Measurements from ENCODE around the gene EHMT1. TPM values are rescaled to one million over a fixed set of nuclear protein-coding genes. Genes with fewer than 3 reads are reported as not detected.
"Not testable (repeated sequence)": the region's sequence is repeated elsewhere in the genome, so short reads cannot be mapped to it uniquely, and the experiment has no call there.

Gene EHMT1
- total RNA-seq, 2 donors from 2014 or later = 137 to 139 TPM

DNA sequence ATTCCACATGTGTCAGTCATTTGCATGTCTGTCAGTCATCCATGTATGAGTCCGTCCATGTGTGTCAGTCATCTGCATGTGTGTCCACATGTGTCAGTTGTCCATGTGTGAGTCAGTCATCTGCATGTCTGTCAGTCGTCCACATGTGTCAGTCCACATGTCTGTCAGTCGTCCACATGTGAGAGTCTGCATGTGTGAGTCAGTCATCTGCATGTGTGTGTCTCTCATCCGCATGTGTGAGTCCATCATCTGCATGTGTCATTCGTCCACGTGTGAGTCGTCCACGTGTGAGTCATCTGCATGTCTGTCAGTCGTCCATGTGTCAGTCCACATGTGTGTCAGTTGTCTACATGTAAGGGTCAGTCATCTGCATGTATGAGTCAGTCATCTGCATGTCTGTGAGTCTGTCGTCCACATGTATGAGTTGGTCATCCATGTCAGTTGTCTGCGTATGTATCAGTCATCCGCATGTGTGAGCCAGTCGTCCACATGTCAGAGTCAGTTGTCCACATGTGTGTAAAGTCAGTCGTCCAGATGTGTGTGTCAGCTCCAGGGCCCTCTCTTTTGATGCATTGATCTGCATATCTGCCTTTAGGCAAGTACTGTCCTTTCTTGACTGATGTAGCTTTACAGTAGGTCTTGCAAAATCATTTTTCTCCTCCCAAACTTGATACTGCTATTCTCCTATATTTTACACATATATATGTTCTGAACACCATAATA, 186.3 kb downstream of the EHMT1 start:
- no peaks in the 10 kb centered on the region for H3K4me1 ChIP-seq (ENCODE audit: control insufficient read depth, insufficient read depth, low read length)
- H3K4me1 Mint-ChIP-seq = no peaks in the 10 kb centered on the region
- H3K27ac Mint-ChIP-seq = no peak overlapping the region
- H3K27me3 Mint-ChIP-seq (ENCODE audit: insufficient read depth) = no peaks in the 10 kb centered on the region
- DNase-seq = no peak
- H3K36me3 Mint-ChIP-seq (ENCODE audit: low read depth) = peaks cover 68% of the 10 kb centered on the region
- H3K9me3 ChIP-seq (ENCODE audit: control insufficient read depth, low read length) = peaks cover 8% of the 10 kb centered on the region
- H3K4me3 ChIP-seq (ENCODE audit: low read length) = no peak overlapping the region
- H3K4me3 Mint-ChIP-seq = no peak overlapping the region
- peaks cover 47% of the 10 kb centered on the region for H3K36me3 ChIP-seq (ENCODE audit: control insufficient read depth, insufficient read depth, low read length)
- WGBS, 2 experiments (ENCODE audit: insufficient coverage in 1 of 2, insufficient read length in 1 of 2) = 94 to 96% methylated on average over 14 of the region's 14 CpGs
- TF ChIP-seq, protein P1, sequence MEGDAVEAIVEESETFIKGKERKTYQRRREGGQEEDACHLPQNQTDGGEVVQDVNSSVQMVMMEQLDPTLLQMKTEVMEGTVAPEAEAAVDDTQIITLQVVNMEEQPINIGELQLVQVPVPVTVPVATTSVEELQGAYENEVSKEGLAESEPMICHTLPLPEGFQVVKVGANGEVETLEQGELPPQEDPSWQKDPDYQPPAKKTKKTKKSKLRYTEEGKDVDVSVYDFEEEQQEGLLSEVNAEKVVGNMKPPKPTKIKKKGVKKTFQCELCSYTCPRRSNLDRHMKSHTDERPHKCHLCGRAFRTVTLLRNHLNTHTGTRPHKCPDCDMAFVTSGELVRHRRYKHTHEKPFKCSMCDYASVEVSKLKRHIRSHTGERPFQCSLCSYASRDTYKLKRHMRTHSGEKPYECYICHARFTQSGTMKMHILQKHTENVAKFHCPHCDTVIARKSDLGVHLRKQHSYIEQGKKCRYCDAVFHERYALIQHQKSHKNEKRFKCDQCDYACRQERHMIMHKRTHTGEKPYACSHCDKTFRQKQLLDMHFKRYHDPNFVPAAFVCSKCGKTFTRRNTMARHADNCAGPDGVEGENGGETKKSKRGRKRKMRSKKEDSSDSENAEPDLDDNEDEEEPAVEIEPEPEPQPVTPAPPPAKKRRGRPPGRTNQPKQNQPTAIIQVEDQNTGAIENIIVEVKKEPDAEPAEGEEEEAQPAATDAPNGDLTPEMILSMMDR (conservative IDR thresholded peaks at IDR 0.05) = no peak
- H3K27ac ChIP-seq (ENCODE audit: low read depth, low read length) = no peak overlapping the region
- no peaks in the 10 kb centered on the region for H3K27me3 ChIP-seq (ENCODE audit: control insufficient read depth, insufficient read depth, low read length, poor library complexity, severe bottlenecking)
- H3K9ac ChIP-seq (ENCODE audit: extremely low read depth, low read length, poor library complexity, severe bottlenecking) = no peak overlapping the region
- H3K9me3 Mint-ChIP-seq = peaks cover 2% of the 10 kb centered on the region

DNA sequence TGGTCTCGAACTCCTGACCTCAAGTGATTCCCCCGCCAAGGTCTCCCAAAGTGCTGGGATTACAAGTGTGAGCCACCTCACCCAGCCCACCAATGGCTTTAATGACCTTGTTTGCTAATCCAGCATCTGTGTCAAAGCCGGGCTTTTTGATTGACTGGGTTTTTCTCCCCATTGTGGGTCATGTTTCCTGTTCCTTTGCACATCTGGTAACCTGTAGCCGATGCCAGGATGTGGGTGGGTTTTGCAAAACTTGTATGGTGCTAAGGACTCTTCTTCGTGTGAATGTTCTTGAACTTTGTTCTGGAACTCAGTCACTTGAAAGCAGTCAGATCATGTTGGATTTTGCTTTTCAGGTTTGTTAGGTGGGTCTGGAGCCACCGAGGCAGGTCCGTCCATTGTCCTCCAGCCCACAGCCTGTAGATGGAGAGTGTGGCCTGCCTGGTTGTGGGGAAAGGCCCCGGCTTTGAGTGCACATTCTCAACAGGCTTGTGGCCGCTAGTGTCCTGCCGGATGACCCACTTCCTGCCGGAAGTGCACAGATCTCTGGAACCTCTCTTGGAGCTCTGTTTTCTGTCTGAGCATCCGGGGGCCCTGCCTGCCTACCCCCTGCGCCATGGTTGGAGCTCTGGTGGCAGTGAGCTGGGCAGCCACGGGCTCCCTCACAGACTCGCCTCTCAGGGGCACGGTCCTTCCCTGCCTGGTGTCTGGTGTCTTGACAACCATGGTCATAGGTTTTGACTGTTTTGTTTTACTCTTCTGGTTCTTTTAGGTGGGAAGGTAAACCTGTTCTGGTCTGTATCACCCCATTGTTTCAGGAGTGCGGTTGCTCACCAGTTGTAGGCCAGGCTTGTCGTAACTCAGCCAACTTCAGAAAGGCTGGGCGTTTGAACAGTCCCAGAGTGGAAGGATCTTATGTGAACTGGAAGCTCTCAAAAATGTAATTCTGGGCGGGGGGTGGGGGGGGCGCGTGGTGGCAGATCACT, 189.2 kb downstream of the EHMT1 start:
- Mint-ChIP-seq H3K4me1 (no peaks in the 10 kb centered on the region), H3K27me3 (ENCODE audit: insufficient read depth) (no peaks in the 10 kb centered on the region), H3K36me3 (ENCODE audit: low read depth) (peaks cover 56% of the 10 kb centered on the region), H3K27ac (no peak overlapping the region), H3K4me3 (no peak overlapping the region), H3K9me3 (peaks cover 2% of the 10 kb centered on the region)
- H3K36me3 ChIP-seq (ENCODE audit: control insufficient read depth, insufficient read depth, low read length) = peaks cover 48% of the 10 kb centered on the region
- TF ChIP-seq, protein P1 (conservative IDR thresholded peaks at IDR 0.05) = no peak
- no peak for DNase-seq
- H3K4me3 ChIP-seq (ENCODE audit: low read length) = no peak overlapping the region
- peaks cover 8% of the 10 kb centered on the region for H3K9me3 ChIP-seq (ENCODE audit: control insufficient read depth, low read length)
- H3K4me1 ChIP-seq (ENCODE audit: control insufficient read depth, insufficient read depth, low read length) = no peaks in the 10 kb centered on the region
- no peak overlapping the region for H3K9ac ChIP-seq (ENCODE audit: extremely low read depth, low read length, poor library complexity, severe bottlenecking)
- no peaks in the 10 kb centered on the region for H3K27me3 ChIP-seq (ENCODE audit: control insufficient read depth, insufficient read depth, low read length, poor library complexity, severe bottlenecking)
- H3K27ac ChIP-seq (ENCODE audit: low read depth, low read length) = no peak overlapping the region
- WGBS, 2 experiments (ENCODE audit: insufficient coverage in 1 of 2, insufficient read length in 1 of 2) = 94 to 95% methylated on average over 13 to 22 of the region's 22 CpGs

DNA sequence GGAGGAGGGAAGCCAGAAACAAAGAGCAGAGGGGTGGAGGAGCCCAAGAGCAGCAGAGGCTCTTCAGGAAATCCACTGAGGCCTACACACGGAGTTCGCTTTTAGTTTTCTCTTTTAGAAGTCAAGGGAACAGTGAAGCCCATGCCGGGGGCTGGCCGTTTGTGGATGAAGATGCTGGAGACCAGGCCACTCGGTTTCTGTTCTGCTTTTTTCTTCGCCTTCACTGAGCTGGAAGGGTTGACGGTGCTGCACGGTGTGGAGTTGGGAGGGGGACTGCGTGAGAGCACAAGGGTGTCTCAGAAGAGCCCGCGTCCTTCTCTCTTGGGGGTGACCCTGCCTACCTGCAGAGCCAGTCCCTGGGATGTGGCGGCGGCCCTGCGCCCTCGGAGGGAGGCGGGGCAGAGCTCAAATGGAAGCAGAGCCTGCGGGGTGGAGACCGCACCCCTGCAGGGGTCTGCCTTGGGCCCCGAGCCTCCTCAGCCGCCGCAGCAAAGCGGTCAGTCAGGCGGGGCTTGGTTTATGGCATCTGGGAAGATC, 190.3 kb downstream of the EHMT1 start:
- WGBS, 2 experiments (ENCODE audit: insufficient coverage in 1 of 2, insufficient read length in 1 of 2) = 92 to 95% methylated on average over 20 to 23 of the region's 23 CpGs
- Mint-ChIP-seq H3K27ac (no peak overlapping the region), H3K4me3 (no peak overlapping the region), H3K4me1 (no peaks in the 10 kb centered on the region), H3K9me3 (no peaks in the 10 kb centered on the region), H3K36me3 (ENCODE audit: low read depth) (peaks cover 51% of the 10 kb centered on the region), H3K27me3 (ENCODE audit: insufficient read depth) (no peaks in the 10 kb centered on the region)
- H3K27me3 ChIP-seq (ENCODE audit: control insufficient read depth, insufficient read depth, low read length, poor library complexity, severe bottlenecking) = no peaks in the 10 kb centered on the region
- no peaks in the 10 kb centered on the region for H3K4me1 ChIP-seq (ENCODE audit: control insufficient read depth, insufficient read depth, low read length)
- peaks cover 7% of the 10 kb centered on the region for H3K9me3 ChIP-seq (ENCODE audit: control insufficient read depth, low read length)
- H3K27ac ChIP-seq (ENCODE audit: low read depth, low read length) = peak overlapping the region; percentile 38
- TF ChIP-seq, protein P1 (conservative IDR thresholded peaks at IDR 0.05) = no peak
- peaks cover 46% of the 10 kb centered on the region for H3K36me3 ChIP-seq (ENCODE audit: control insufficient read depth, insufficient read depth, low read length)
- no peak for DNase-seq
- no peak overlapping the region for H3K9ac ChIP-seq (ENCODE audit: extremely low read depth, low read length, poor library complexity, severe bottlenecking)
- H3K4me3 ChIP-seq (ENCODE audit: low read length) = no peak overlapping the region

DNA sequence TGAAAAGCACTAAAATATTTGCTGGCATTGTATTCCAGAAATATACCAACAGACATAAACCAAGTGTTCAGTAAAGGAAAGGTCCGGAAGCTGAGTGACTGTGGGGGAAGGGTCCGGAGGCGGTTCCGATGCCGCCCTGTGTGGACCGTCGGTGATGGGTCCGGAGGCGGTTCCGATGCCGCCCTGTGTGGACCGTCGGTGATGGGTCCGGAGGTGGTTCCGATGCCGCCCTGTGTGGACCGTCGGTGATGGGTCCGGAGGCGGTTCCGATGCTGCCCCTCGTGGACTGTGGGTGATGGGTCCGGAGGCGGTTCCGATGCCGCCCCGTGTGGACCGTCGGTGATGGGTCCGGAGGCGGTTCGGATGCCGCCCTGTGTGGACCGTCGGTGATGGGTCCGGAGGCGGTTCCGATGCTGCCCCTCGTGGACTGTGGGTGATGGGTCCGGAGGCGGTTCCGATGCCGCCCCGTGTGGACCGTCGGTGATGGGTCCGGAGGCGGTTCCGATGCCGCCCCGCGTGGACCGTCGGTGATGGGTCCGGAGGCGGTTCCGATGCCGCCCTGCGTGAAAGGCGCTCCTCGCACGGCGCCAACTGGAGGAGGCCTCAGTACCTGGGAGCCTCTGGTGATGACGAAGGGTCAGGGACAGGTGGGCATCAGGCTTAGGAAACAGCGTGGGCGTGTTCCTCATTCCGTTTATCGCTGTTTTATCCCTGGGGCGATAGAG, 191.1 kb downstream of the EHMT1 start:
- H3K4me1 ChIP-seq (ENCODE audit: control insufficient read depth, insufficient read depth, low read length); H3K27me3 Mint-ChIP-seq (ENCODE audit: insufficient read depth); H3K4me1 Mint-ChIP-seq; H3K9me3 ChIP-seq (ENCODE audit: control insufficient read depth, low read length); H3K4me3 Mint-ChIP-seq; H3K27ac ChIP-seq (ENCODE audit: low read depth, low read length); H3K9me3 Mint-ChIP-seq; H3K9ac ChIP-seq (ENCODE audit: extremely low read depth, low read length, poor library complexity, severe bottlenecking); H3K27ac Mint-ChIP-seq; DNase-seq; H3K27me3 ChIP-seq (ENCODE audit: control insufficient read depth, insufficient read depth, low read length, poor library complexity, severe bottlenecking); H3K4me3 ChIP-seq (ENCODE audit: low read length): not testable (repeated sequence)
- peaks cover 42% of the 10 kb centered on the region for H3K36me3 ChIP-seq (ENCODE audit: control insufficient read depth, insufficient read depth, low read length)
- H3K36me3 Mint-ChIP-seq (ENCODE audit: low read depth) = peaks cover 51% of the 10 kb centered on the region
- 97 to 98% methylated on average over 15 to 64 of the region's 69 CpGs for WGBS, 2 experiments (ENCODE audit: insufficient coverage in 1 of 2, insufficient read length in 1 of 2)
